Measurements from ENCODE around the gene SSRP1.
"Not testable (repeated sequence)": the region's sequence is repeated elsewhere in the genome, so short reads cannot be mapped to it uniquely, and the experiment has no call there.

Gene SSRP1

GRCh38 chr11:57335343-57336110, at the start of gene SSRP1:
Gene SSRP1, minus strand, starts transcription at chr11:57335892. Its CDS starts 771 bp downstream, at chr11:57335121.
- DNase-seq: peak; percentile 91 to 92 (median 91)

GRCh38 chr11:57380975-57381374, 45.3 kb upstream of the SSRP1 start, which contains the start of gene PRG3:
Gene PRG3, minus strand, starts transcription at chr11:57381150. Its CDS starts 442 bp downstream, at chr11:57380708.
- DNase-seq: no peak

GRCh38 chr11:57379732-57380131, 44.0 kb upstream of the SSRP1 start:
- DNase-seq: peak in 2 of 3 donors; percentile 33 to 43

GRCh38 chr11:57378186-57378585, 42.5 kb upstream of the SSRP1 start:
- DNase-seq: peak; percentile 53 to 63 (median 60)

- no peak for DNase-seq
Observed at GRCh38 chr11:57377107-57377506, 41.4 kb upstream of the SSRP1 start.

GRCh38 chr11:57376095-57377090, 40.7 kb upstream of the SSRP1 start:
- no peak for DNase-seq

GRCh38 chr11:57375490-57375889, 39.8 kb upstream of the SSRP1 start:
- DNase-seq: no peak

GRCh38 chr11:57374966-57375365, 39.3 kb upstream of the SSRP1 start:
- DNase-seq: no peak

- no peak for DNase-seq
Observed at GRCh38 chr11:57373146-57373545, 37.5 kb upstream of the SSRP1 start.

- DNase-seq: no peak
Observed at GRCh38 chr11:57370941-57371340, 35.2 kb upstream of the SSRP1 start.

GRCh38 chr11:57370251-57370650, 34.6 kb upstream of the SSRP1 start:
- DNase-seq: peak in 2 of 3 donors; percentile 41 to 55

- no peak for DNase-seq
Observed at GRCh38 chr11:57368845-57369232, 33.1 kb upstream of the SSRP1 start.

GRCh38 chr11:57368106-57368844, 32.6 kb upstream of the SSRP1 start:
- peak; percentile 43 to 65 (median 62) for DNase-seq

- DNase-seq: no peak
Observed at GRCh38 chr11:57364851-57365660, 29.4 kb upstream of the SSRP1 start.

- DNase-seq: no peak
Observed at GRCh38 chr11:57363131-57364080, 27.7 kb upstream of the SSRP1 start.

- no peak for DNase-seq
Observed at GRCh38 chr11:57361926-57362325, 26.2 kb upstream of the SSRP1 start.

- not testable (repeated sequence) for DNase-seq
Observed at GRCh38 chr11:57361420-57361819, 25.7 kb upstream of the SSRP1 start.

- no peak for DNase-seq
Observed at GRCh38 chr11:57360991-57361390, 25.3 kb upstream of the SSRP1 start.

GRCh38 chr11:57359896-57360690, 24.4 kb upstream of the SSRP1 start:
- no peak for DNase-seq

GRCh38 chr11:57359396-57359795, 23.7 kb upstream of the SSRP1 start:
- no peak for DNase-seq

Measured in suppressor macrophage treated with lipopolysaccharide for 1 hour (primary cell).